Muscle of arm (tissue), 14 donors: Measurements from ENCODE around the gene SLC4A5. TPM values are rescaled to one million over a fixed set of nuclear protein-coding genes. Genes with fewer than 3 reads are reported as not detected.

Source experiments
- DNase-seq: peaks from one replicate; pipeline ENCODE4 v3.0.0-alpha.2; 2013
- long read RNA-seq, 11 donors: transcript quantifications; one replicate each; lab custom pipeline, GENCODE V29; 2026
- polyA plus RNA-seq, 12 donors: library from polyadenylated mRNA; unstranded; fragments of 120-200 nt; gene quantifications; one replicate each; pipeline ENCODE4 v1.2.1, GENCODE V29; 2013; ENCODE audit not compliant: insufficient read length in 12 of 12

SLC4A5 gene, protein sequence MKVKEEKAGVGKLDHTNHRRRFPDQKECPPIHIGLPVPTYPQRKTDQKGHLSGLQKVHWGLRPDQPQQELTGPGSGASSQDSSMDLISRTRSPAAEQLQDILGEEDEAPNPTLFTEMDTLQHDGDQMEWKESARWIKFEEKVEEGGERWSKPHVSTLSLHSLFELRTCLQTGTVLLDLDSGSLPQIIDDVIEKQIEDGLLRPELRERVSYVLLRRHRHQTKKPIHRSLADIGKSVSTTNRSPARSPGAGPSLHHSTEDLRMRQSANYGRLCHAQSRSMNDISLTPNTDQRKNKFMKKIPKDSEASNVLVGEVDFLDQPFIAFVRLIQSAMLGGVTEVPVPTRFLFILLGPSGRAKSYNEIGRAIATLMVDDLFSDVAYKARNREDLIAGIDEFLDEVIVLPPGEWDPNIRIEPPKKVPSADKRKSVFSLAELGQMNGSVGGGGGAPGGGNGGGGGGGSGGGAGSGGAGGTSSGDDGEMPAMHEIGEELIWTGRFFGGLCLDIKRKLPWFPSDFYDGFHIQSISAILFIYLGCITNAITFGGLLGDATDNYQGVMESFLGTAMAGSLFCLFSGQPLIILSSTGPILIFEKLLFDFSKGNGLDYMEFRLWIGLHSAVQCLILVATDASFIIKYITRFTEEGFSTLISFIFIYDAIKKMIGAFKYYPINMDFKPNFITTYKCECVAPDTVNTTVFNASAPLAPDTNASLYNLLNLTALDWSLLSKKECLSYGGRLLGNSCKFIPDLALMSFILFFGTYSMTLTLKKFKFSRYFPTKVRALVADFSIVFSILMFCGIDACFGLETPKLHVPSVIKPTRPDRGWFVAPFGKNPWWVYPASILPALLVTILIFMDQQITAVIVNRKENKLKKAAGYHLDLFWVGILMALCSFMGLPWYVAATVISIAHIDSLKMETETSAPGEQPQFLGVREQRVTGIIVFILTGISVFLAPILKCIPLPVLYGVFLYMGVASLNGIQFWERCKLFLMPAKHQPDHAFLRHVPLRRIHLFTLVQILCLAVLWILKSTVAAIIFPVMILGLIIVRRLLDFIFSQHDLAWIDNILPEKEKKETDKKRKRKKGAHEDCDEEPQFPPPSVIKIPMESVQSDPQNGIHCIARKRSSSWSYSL
- polyA plus RNA-seq: 10 to 100 TPM in 1 of 12 donors, 1 to 10 TPM in 10, not detected in 1; 1.4 to 12.3 (median 2.4) TPM
- long read RNA-seq, donor 1: 0 reads
- long read RNA-seq, donor 2: 0 reads
- long read RNA-seq, donor 3: 0 reads
- long read RNA-seq, donor 4: 0 reads
- long read RNA-seq, donor 5: 0 reads
- long read RNA-seq, donor 6: 0 reads
- long read RNA-seq, donor 7: 0 reads
- long read RNA-seq, donor 8: 0 reads
- long read RNA-seq, donor 9: 0 reads
- long read RNA-seq, donor 10: 0 reads
- long read RNA-seq, donor 11: 0 reads

GRCh38 chr2:74343316-74343715, at the start of gene SLC4A5:
Gene SLC4A5 (minus strand): TSS chr2:74343416. CDS start chr2:74315023, 28,393 bp downstream.
- no peak for DNase-seq

DNA sequence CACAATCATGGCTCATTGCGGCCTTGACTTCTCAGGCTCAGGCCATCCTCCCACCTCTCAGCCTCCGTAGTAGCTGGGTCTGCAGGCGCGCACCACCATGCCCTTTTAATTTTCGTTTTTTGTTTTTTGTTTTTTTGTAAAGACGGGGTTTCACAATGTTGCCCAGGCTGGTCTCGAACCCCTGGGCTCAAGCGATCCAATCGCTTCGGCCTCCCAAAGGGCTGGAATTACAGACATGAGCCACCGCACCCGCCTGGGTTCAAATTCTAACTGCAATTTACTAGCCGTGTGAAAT, 49.2 kb upstream of the SLC4A5 start:
- DNase-seq: no peak

- DNase-seq: peak; percentile 96
Measured at GRCh38 chr2:74391580-74392448, 48.6 kb upstream of the SLC4A5 start.

GRCh38 chr2:74391209-74391579, 48.0 kb upstream of the SLC4A5 start:
- peak; percentile 34 for DNase-seq

DNA sequence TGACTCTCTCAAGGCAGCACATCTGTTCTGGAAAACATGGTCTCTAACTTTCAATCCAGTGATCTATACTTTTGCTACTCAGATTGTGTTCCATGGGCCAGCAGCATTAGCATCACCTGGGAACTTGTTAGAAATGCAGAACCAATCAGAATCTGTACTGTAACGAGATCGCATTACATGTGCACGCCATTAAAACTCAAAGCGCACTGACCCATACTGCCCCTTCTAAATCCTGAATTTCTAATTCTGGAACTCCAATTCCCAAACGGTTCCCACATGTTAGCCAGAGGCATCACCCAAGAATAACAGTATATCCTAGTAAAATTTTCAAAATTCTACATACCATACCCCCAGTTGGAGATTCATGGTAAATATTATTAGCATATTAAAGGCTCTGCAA, 47.4 kb upstream of the SLC4A5 start:
- no peak for DNase-seq

DNA sequence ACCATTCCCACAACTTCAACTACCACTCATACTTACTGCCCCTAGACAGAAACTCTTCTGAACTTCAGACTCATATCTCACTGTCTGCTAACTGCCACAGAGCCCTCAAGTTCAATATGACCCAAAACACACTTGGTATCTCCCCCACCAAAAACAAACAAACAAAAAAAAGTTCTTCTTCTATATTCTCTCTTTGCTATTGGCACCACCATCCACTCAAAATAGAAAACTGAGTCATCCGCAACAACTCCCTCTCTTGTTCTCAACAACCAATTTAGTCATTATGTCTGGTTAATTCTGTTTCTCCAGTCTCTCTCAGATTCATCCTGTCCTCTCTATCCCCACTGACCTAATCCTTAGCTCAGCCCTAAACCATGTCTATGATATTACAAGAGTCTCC, 44.1 kb upstream of the SLC4A5 start:
- no peak for DNase-seq

- no peak for DNase-seq
Measured at GRCh38 chr2:74385396-74385795, 42.2 kb upstream of the SLC4A5 start.

- DNase-seq: no peak
Measured at GRCh38 chr2:74384051-74384450, 40.8 kb upstream of the SLC4A5 start.

GRCh38 chr2:74383254-74383653, 40.0 kb upstream of the SLC4A5 start:
- no peak for DNase-seq

- no peak for DNase-seq
Measured at GRCh38 chr2:74381751-74382150, 38.5 kb upstream of the SLC4A5 start.

DNA sequence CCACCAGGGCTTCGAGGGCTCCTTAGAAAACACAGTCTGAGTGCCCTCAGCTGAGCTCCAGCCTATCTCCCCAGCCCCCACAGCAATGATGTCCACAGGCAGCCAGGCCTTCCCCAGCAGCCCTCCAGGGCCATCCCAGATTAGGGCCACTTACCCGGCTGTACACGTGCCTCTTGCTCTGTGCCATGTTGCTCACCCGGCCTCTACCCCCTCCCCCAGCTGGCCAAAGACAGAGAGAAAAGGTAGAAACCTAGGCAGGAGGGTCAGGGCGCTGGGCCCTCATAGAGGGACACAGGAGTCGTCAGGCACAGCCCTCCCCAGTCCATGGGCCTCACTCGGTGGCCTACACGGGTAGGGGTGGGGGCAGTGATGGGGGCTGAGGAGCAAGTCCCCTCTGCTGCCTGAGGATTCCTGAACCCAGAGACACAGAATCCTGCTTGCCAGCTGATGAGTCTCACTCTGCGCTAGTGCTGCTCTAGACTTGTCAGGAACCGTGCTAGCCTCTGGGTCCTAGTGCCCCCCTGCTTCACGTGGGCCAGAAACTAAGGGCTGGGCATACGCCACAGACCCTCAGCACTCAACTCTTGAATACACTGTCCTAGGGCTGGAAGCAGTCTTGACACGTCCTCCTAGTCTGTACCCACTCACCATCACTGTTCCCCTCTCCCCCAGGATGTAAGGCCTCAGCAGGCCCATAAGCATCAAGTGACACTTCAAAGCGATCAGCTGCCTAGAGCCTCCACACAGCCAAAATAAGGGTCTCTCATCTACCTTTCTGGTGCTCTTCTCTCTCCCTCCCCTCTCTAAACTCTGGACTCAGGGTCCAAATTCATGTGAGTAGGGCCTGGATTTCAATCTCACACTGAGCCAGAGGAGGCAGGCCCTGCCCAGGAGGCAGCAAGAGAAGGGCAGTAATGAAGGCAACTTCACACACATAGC, 36.9 kb upstream of the SLC4A5 start, which contains the start of gene DCTN1:
DCTN1 (minus strand) TSS at position 461 of the 939 bp plus-strand sequence; CDS start at position 187, 274 bp downstream.
- DNase-seq: peak; percentile 66

DNA sequence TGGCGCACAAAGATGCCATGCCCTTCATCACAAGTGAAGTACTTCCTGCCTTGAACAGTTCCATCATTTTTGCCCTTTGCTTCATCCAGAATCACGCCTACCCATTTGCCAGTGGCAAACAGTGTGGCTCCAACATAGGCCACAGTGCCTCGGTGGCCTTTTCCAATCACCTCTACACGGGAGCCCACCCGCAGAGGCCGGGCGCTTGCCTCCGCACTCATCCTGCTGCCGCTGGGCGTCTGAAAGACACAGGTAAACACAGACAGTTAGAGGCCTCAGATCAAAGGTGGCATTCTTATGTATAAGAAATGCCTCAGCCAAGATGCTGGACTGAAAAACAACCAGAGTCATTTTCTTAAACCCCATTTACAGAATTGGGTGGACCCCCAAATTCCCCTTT, 34.8 kb upstream of the SLC4A5 start:
- no peak for DNase-seq

- no peak for DNase-seq
Measured at GRCh38 chr2:74375838-74376237, 32.6 kb upstream of the SLC4A5 start.

DNA sequence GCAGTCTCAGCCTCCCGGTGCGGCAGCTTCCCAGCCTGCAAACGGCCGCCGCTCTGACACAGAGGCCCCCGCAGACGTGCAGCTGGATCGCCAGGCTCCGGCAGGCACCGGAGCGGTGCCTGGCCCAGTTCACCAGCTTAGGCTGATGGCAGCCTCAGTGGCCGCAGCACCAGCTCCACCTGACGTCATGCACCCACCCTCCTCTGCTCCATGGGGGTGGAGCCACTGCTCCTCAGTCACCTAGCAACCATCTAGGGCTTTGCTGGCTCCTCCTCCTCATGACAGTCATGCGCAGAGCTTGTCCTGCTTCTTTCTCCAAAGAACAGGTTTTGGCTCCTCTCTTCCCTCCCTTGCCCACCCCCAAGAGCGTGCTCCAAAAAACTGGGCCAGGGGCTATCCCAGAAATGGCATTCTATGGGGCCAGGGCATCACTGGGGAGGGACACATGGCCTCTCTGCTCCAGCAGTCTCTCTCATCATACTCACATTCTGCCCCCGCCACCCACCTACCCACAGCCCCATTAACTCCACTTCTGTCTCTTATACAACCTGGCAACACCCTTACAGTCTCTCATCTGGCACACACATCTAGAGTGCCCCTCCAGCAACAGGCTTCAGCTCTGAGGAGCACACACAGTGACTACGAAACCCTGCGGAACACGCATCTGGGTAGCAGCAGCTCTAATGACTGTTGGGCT, 31.4 kb upstream of the SLC4A5 start:
- DNase-seq: peak; percentile 68

DNA sequence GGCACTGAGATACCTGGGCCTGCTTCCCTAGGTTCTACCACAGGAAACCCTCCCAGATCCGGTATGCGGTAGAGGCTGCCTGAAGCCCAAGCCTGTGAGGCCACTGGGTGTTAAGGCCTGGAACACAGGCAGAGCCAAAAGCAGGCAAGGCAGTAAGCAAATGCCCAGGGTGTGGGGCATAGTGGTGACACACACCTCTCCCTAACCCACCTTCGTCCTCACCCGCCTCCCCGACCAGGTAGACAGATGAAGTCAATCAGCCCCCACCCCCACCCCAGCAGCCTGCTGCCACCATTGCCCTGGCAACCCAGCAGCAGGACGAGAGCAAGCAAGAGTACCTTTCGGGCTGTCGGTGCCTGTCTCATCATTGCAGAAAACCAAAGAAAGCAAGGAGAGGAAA, 30.8 kb upstream of the SLC4A5 start:
- DNase-seq: no peak

GRCh38 chr2:74373221-74373676, 30.0 kb upstream of the SLC4A5 start:
- DNase-seq: peak; percentile 15

DNA sequence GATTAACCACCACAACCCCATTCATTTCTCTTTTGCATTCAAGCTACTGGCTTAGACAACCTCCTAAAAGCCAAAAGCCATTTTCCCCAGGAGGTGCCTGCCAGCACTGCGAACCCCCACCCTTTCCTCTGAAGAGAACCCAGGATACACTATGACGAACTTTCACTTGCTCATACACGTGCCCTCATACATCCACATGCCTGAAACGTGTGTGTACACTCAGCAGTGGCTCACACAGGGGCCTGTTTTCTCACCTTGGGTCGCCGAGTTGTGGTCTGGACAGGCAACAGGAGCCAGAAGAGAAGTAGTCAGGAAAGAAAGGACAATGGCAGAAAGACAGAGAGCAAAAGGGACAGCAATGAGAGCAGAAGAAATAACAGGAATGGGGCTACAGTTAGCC, 29.5 kb upstream of the SLC4A5 start:
- DNase-seq: no peak

- DNase-seq: no peak
Measured at GRCh38 chr2:74371421-74371820, 28.2 kb upstream of the SLC4A5 start.

GRCh38 chr2:74369976-74370375, 26.8 kb upstream of the SLC4A5 start:
- no peak for DNase-seq
